SU-DHL-6 (cell line): Measurements from ENCODE around the gene PRAC2.

Experiments
- H2AFZ ChIP-seq: fragments of 200-600 bp; sonication (generic); 2 replicates; pipeline ENCODE4 v1.6.1; 2014; ENCODE audit warnings: low read depth, mild to moderate bottlenecking, moderate library complexity, mixed read lengths, antibody characterized with exemption, low read length; ENCODE audit not compliant: severe bottlenecking
- H3F3A ChIP-seq: fragments of 200-600 bp; shearing (Covaris generic); 2 replicates; pipeline ENCODE4 v1.6.0; 2016; ENCODE audit warnings: antibody characterized with exemption, mild to moderate bottlenecking; ENCODE audit not compliant: insufficient read depth
- H3K27ac ChIP-seq: fragments of 200-600 bp; sonication (generic); 2 replicates; pipeline ENCODE4 v1.5.1; 2016; ENCODE audit warnings: low read depth, mild to moderate bottlenecking, low read length, moderate library complexity, mixed read lengths
- H3K27me3 ChIP-seq: fragments of 200-600 bp; sonication (generic), shearing (Covaris generic); 2 replicates; pipeline ENCODE4 v1.6.0; 2014; ENCODE audit warnings: mild to moderate bottlenecking, low read length
- H3K36me3 ChIP-seq: fragments of 200-600 bp; sonication (generic); 2 replicates; pipeline ENCODE4 v1.6.1; 2014; ENCODE audit warnings: mild to moderate bottlenecking, low read length, mixed read lengths
- H3K4me2 ChIP-seq: fragments of 300-600, 200-600 bp; shearing (Covaris generic), sonication (generic); 2 replicates; pipeline ENCODE4 v1.6.0; 2014; ENCODE audit warnings: low read length, low read depth, mild to moderate bottlenecking; ENCODE audit not compliant: poor library complexity, severe bottlenecking
- H3K4me3 ChIP-seq: fragments of 200-600 bp; sonication (generic); 2 replicates; pipeline ENCODE4 v1.5.1; 2014; ENCODE audit warnings: antibody characterized with exemption, low read length, mild to moderate bottlenecking, mixed read lengths; ENCODE audit not compliant: insufficient read depth, poor library complexity, severe bottlenecking
- H3K79me2 ChIP-seq: fragments of 200-600 bp; sonication (generic); 2 replicates; pipeline ENCODE4 v1.6.1; 2014; ENCODE audit warnings: mild to moderate bottlenecking, low read length, moderate library complexity; ENCODE audit not compliant: insufficient read depth
- H3K9ac ChIP-seq: fragments of 200-600 bp; sonication (generic); 2 replicates; pipeline ENCODE4 v1.7.0; 2014; ENCODE audit warnings: mild to moderate bottlenecking, low read length
- H3K9me2 ChIP-seq: fragments of 200-600 bp; sonication (generic); replicated peaks from 2 replicates; pipeline ENCODE4 v1.6.1; 2014; ENCODE audit warnings: low read length; ENCODE audit not compliant: insufficient read depth
- H3K9me3 ChIP-seq: fragments of 200-600 bp; sonication (generic); 2 replicates; pipeline ENCODE4 v1.6.1; 2014; ENCODE audit warnings: low read length, mixed read lengths; ENCODE audit not compliant: insufficient read depth
- H4K20me1 ChIP-seq: fragments of 200-600 bp; sonication (generic); 2 replicates; pipeline ENCODE4 v1.6.1; 2014; ENCODE audit warnings: low read depth, mild to moderate bottlenecking, antibody characterized with exemption, low read length, moderate library complexity, mixed read lengths
- CTCF ChIP-seq: fragments of 200-600 bp; sonication (generic); IDR thresholded peaks from one replicate; pipeline ENCODE4 v1.5.1; 2017; ENCODE audit warnings: antibody characterized with exemption, mild to moderate bottlenecking, low read length, moderate library complexity; ENCODE audit not compliant: insufficient read depth, poor library complexity, severe bottlenecking
- EZH2phosphoT487 ChIP-seq: fragments of 200-600 bp; sonication (generic), shearing (Covaris generic); conservative IDR thresholded peaks from 2 replicates; pipeline ENCODE4 v1.6.1; 2018; ENCODE audit warnings: mild to moderate bottlenecking, antibody characterized with exemption, low read length, moderate library complexity, mixed read lengths

The PRAC2 gene

GRCh38 chr17:48732688-48733629 is 10.0 kb downstream of the PRAC2 start:
- H3F3A ChIP-seq: no peaks in the 10 kb centered on the region
- no peaks in the 10 kb centered on the region for H3K9me2 ChIP-seq
- H3K4me3 ChIP-seq: no peak overlapping the region
- H3K9ac ChIP-seq: no peak overlapping the region
- no peaks in the 10 kb centered on the region for H3K9me3 ChIP-seq
- H3K79me2 ChIP-seq: no peaks in the 10 kb centered on the region
- no peak overlapping the region for H3K27ac ChIP-seq
- no peaks in the 10 kb centered on the region for H3K27me3 ChIP-seq
- no peaks in the 10 kb centered on the region for H3K36me3 ChIP-seq
- no peaks in the 10 kb centered on the region for H4K20me1 ChIP-seq
- TF ChIP-seq EZH2phosphoT487 (no peak), CTCF (no peak)
- no peak overlapping the region for H2AFZ ChIP-seq
- no peak overlapping the region for H3K4me2 ChIP-seq

- H3K4me2 ChIP-seq: no peak overlapping the region
- no peaks in the 10 kb centered on the region for H3K36me3 ChIP-seq
- no peak overlapping the region for H3K27ac ChIP-seq
- no peaks in the 10 kb centered on the region for H4K20me1 ChIP-seq
- no peak overlapping the region for H2AFZ ChIP-seq
- H3K9me3 ChIP-seq: no peaks in the 10 kb centered on the region
- no peaks in the 10 kb centered on the region for H3K79me2 ChIP-seq
- no peak overlapping the region for H3K9ac ChIP-seq
- H3F3A ChIP-seq: no peaks in the 10 kb centered on the region
- TF ChIP-seq CTCF: no peak
- no peak for TF ChIP-seq EZH2phosphoT487
- H3K4me3 ChIP-seq: no peak overlapping the region
- H3K27me3 ChIP-seq: no peaks in the 10 kb centered on the region
- H3K9me2 ChIP-seq: no peaks in the 10 kb centered on the region
These were observed 10.8 kb downstream of the PRAC2 start for GRCh38 chr17:48733632-48734328.

GRCh38 chr17:48734333-48735061 is 11.5 kb downstream of the PRAC2 start:
- Histone ChIP-seq H3K36me3 (no peaks in the 10 kb centered on the region), H3K9ac (no peak overlapping the region), H3K4me2 (no peak overlapping the region), H3K79me2 (no peaks in the 10 kb centered on the region), H3K9me3 (no peaks in the 10 kb centered on the region), H3K9me2 (no peaks in the 10 kb centered on the region), H3F3A (no peaks in the 10 kb centered on the region), H3K27me3 (no peaks in the 10 kb centered on the region), H3K27ac (no peak overlapping the region), H4K20me1 (no peaks in the 10 kb centered on the region), H3K4me3 (no peak overlapping the region), H2AFZ (no peak overlapping the region)
- TF ChIP-seq EZH2phosphoT487 (no peak), CTCF (no peak)
